ENCODE measurements around the gene BBS9. TPM values are rescaled to one million over a fixed set of nuclear protein-coding genes. Genes with fewer than 3 reads are reported as not detected.

BBS9 gene
- total RNA-seq, result 18.2 and 30.4 TPM in 2 replicates

GRCh38 chr7:33128990-33129805 lies at the start of gene BBS9:
BBS9 (plus strand) TSS chr7:33129564; CDS start chr7:33146253, 16,689 bp downstream.

GRCh38 chr7:33109005-33109757 lies 20.2 kb upstream of the BBS9 start, which contains the start of gene RP9:
RP9 (minus strand) TSS chr7:33109404; CDS start chr7:33109372, 32 bp downstream.

Other genes with a start within 250 kb of the BBS9 start
- gene KBTBD2, start 237.8 kb upstream of the BBS9 start, total RNA-seq, result 44.5 and 53.3 TPM in 2 replicates
- 179 and 345 TPM in 2 replicates for gene FKBP9, start 172.1 kb upstream of the BBS9 start, total RNA-seq
- 16.1 and 18.6 TPM in 2 replicates for gene NT5C3A, start 66.8 kb upstream of the BBS9 start, total RNA-seq
- 6.8 and 10.0 TPM in 2 replicates for gene RP9, start 20.2 kb upstream of the BBS9 start, total RNA-seq

Data from regular cardiac myocyte (primary cell).